Uterus (tissue), 4 donors: ENCODE data around the gene LMO3. TPM values are rescaled to one million over a fixed set of nuclear protein-coding genes. Genes with fewer than 3 reads are reported as not detected.

Experiments
- DNase-seq, 2 donors: peaks; one replicate each; pipeline ENCODE4 v3.0.0-alpha.2; 2019 to 2020
- H3K27ac ChIP-seq, 2 donors: fragments of 200-600 bp; sonication (generic); 1 replicate in 1 of 2; 2 replicates in 1 of 2; pipeline ENCODE4 v1.5.1; 2016 to 2018
- H3K27me3 ChIP-seq, 2 donors: fragments of 200-600 bp; sonication (generic); one replicate each; pipeline ENCODE4 v1.5.1; 2018 to 2019; ENCODE audit warnings: control low read depth in 1 of 2
- H3K36me3 ChIP-seq, 2 donors: fragments of 200-600 bp; sonication (generic); one replicate each; pipeline ENCODE4 v1.5.1; 2019; ENCODE audit warnings: control low read depth in 1 of 2
- H3K4me1 ChIP-seq, 2 donors: fragments of 200-600 bp; sonication (generic); one replicate each; pipeline ENCODE4 v1.5.1; 2018 to 2019; ENCODE audit warnings: control low read depth in 1 of 2
- H3K4me3 ChIP-seq, 2 donors: fragments of 200-600 bp; sonication (generic); 1 replicate in 1 of 2; 2 replicates in 1 of 2; pipeline ENCODE4 v1.5.1; 2018 to 2019; ENCODE audit warnings: mild to moderate bottlenecking in 1 of 2
- H3K9me3 ChIP-seq, 2 donors: fragments of 200-600 bp; sonication (generic); one replicate each; pipeline ENCODE4 v1.5.1; 2019; ENCODE audit warnings: control low read depth in 1 of 2
- POLR2A ChIP-seq, 2 donors: fragments of 450-650 bp; IDR thresholded peaks; one replicate each; pipeline ENCODE4 v1.6.1; 2016; ENCODE audit warnings: antibody characterized with exemption in 2 of 2, mild to moderate bottlenecking in 1 of 2, moderate library complexity in 1 of 2
- intact Hi-C: fragments of 100-400 bp; cut with DNase I; formaldehyde crosslinking; loops from one replicate; pipeline ENCODE4 v1.15.1; 2023; ENCODE audit warnings: low total_unique reads
- total RNA-seq, 4 donors: library from RNA; depleted of rRNA in 3 of 4; stranded (reverse); fragments of >200 nt in 3 of 4; gene quantifications; one replicate each; pipeline versions ENCODE4 v1.1.0 to v1.2.4, GENCODE V29; 2014 to 2023
- TF ChIP-seq, protein P1 (sequence below), 4 experiments: fragments of 200-600 bp in 2 of 4; fragments of 450-650 bp in 2 of 4; sonication (generic) in 2 of 4; IDR thresholded peaks; one replicate each; pipeline ENCODE4 v1.5.1; 2016 to 2019; ENCODE audit warnings: antibody characterized with exemption in 4 of 4, mild to moderate bottlenecking in 2 of 4, moderate library complexity in 1 of 4
- donor health status: DM: yes; HTN: yes; CAD: no.

LMO3 gene
- total RNA-seq, 4 donors from 2014 or later = 20.9 to 130 (median 67.8) TPM

DNA sequence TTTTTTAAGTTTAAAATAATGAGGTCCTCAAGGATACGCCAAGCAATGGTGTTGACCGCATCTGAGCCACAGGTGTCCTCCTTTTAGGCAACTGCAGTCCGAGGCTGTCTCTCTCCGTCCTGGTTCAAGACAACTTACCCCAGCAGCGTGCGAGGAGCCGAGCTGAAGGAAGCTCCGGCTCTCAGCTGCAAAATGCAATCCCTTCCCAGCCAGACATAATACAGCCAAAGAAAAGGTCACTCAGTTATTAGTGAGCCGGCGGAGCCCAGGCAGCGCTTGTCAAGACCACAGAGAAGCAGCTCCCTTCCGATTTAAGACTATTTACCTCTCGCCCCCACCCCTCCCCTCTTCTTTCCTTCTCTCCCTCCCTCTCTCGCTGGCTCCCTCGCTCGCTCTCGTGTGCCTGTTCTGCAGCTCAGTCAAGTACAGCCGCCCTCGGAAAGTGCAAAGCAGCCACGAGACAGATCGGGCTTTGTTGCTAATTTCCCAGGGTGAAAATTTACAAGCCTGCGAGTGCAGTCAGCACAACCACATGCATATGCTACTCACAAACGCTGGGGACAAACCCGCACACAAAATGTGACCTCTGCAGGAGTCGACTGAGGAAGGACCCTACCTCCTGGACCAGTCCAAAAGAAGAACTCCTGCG lies 363 bp upstream of the LMO3 start:
- no peaks in the 10 kb centered on the region for H3K4me1 ChIP-seq
- TF ChIP-seq POLR2A (IDR thresholded peaks at IDR 0.05) = no peak
- TF ChIP-seq, protein P1, sequence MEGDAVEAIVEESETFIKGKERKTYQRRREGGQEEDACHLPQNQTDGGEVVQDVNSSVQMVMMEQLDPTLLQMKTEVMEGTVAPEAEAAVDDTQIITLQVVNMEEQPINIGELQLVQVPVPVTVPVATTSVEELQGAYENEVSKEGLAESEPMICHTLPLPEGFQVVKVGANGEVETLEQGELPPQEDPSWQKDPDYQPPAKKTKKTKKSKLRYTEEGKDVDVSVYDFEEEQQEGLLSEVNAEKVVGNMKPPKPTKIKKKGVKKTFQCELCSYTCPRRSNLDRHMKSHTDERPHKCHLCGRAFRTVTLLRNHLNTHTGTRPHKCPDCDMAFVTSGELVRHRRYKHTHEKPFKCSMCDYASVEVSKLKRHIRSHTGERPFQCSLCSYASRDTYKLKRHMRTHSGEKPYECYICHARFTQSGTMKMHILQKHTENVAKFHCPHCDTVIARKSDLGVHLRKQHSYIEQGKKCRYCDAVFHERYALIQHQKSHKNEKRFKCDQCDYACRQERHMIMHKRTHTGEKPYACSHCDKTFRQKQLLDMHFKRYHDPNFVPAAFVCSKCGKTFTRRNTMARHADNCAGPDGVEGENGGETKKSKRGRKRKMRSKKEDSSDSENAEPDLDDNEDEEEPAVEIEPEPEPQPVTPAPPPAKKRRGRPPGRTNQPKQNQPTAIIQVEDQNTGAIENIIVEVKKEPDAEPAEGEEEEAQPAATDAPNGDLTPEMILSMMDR (IDR thresholded peaks at IDR 0.05) = no peak
- H3K27me3 ChIP-seq = no peaks in the 10 kb centered on the region
- no peaks in the 10 kb centered on the region for H3K9me3 ChIP-seq
- peak overlapping the region; percentile 49 to 51 for H3K4me3 ChIP-seq
- no peaks in the 10 kb centered on the region for H3K36me3 ChIP-seq
- peak; percentile 39 to 68 for DNase-seq
- H3K27ac ChIP-seq = peak overlapping the region; percentile 89 to 94
- intact Hi-C loops = no loop called here

DNA sequence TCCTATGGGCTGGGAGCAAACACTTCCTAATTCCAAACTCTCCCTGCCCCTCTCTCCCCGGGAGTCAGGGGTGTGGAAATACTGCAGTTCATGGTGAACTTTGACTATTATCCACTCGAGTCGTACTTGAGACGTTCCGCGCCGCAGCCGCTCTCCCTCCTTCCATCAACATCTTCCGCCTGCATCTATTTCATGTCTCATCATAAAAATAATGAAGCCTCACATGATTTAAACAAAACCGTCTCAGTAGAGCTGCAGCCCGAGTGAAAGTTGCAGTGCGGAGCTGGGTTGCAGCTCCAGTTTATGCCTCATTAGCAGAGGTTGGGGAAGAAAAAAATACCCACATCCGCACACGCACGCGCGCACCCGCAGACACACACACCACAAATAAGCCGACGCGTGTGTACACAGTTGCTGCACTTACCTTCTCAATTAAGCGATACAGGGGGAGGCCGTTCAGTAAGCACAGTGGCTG lies 283 bp downstream of the LMO3 start:
- no peaks in the 10 kb centered on the region for H3K9me3 ChIP-seq
- H3K36me3 ChIP-seq = no peaks in the 10 kb centered on the region
- H3K4me1 ChIP-seq = no peaks in the 10 kb centered on the region
- TF ChIP-seq, protein P1 (IDR thresholded peaks at IDR 0.05) = no peak
- no peak for TF ChIP-seq POLR2A (IDR thresholded peaks at IDR 0.05)
- H3K4me3 ChIP-seq = peak overlapping the region; percentile 49 to 51
- intact Hi-C loops = no loop called here
- H3K27me3 ChIP-seq = no peaks in the 10 kb centered on the region
- H3K27ac ChIP-seq = peak overlapping the region; percentile 89 to 94
- peak; percentile 20 to 41 for DNase-seq

DNA sequence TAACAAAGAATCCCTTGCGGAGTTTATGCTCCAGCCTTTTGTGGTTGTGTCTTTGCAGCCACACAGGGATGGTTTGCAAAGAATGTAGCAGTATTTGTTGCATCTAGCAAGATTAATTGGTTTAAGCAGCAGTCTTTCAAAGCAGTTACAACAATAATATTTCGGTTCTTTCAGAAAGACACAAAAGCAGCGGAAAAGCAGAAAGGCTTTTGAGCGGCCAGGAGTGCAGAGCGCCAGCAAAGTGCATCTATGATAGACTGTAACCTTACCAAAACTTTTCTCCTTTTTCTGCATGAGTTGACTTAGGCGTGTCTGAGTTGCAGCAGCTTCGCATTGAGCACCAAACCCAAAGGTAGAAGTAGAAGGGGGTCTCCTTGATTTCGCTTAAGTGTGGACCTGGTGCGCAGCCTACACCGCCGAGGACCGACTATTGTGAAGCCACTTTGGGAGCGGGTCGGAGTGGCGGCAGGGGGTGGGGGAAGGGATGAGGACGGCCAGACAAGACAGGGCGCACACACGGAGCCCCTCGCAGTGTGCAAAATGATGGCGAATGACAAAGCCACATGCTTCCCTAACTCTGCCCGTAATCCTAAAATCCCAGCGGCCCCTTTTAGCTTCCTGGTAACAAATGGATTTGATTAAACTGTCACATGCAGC lies 1.2 kb downstream of the LMO3 start:
- H3K9me3 ChIP-seq = no peaks in the 10 kb centered on the region
- H3K27ac ChIP-seq = peak overlapping the region; percentile 89 to 94
- intact Hi-C loops = no loop called here
- peak overlapping the region; percentile 49 to 51 for H3K4me3 ChIP-seq
- peak; percentile 25 to 42 for DNase-seq
- no peaks in the 10 kb centered on the region for H3K4me1 ChIP-seq
- no peaks in the 10 kb centered on the region for H3K36me3 ChIP-seq
- no peak for TF ChIP-seq POLR2A (IDR thresholded peaks at IDR 0.05)
- TF ChIP-seq, protein P1 (IDR thresholded peaks at IDR 0.05) = no peak
- H3K27me3 ChIP-seq = no peaks in the 10 kb centered on the region

DNA sequence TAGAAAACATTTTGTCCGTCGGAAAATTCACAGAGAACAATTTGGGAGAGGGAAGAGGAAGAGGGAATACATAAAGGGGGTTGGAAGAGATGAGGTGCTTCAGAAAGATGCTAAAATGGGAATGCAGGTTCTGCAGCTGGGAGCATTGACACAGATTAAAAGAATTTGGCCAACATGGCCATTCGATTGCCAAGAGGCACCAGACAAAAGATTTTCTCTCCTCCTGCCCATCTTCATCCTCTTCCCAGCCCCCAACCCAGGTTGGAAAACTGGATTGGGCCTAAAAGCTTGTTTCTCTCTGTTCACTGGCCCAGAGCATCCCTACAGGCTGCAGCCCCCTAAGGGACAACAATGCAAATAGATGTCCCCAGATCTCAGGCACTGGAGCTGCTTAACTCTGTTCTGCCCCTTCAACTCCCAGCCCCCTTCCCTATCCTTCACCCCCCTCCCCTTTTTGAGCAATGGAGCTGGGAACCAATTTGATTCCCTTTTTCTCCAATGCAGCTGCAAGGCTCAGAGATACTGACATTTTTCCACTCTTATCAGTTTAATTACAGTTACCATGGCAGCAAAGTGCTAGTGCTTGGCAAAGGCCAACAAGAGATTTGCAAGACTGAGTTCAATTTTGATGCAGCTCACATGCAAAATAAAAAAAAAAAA lies 1.9 kb downstream of the LMO3 start:
- H3K9me3 ChIP-seq = no peaks in the 10 kb centered on the region
- H3K4me3 ChIP-seq = peak overlapping the region; percentile 49 to 51
- intact Hi-C loops = no loop called here
- no peak for DNase-seq
- TF ChIP-seq POLR2A (IDR thresholded peaks at IDR 0.05) = no peak
- TF ChIP-seq, protein P1 (IDR thresholded peaks at IDR 0.05) = no peak
- no peaks in the 10 kb centered on the region for H3K27me3 ChIP-seq
- H3K36me3 ChIP-seq = no peaks in the 10 kb centered on the region
- no peaks in the 10 kb centered on the region for H3K4me1 ChIP-seq
- H3K27ac ChIP-seq = peak overlapping the region; percentile 89 to 94
